Astrocyte (in vitro differentiated cells and primary cell): ENCODE measurements around the gene THSD7B. TPM values are rescaled to one million over a fixed set of nuclear protein-coding genes. Genes with fewer than 3 reads are reported as not detected.

Experiments
- DNase-seq: peaks from one replicate; pipeline ENCODE4 v3.0.0-alpha.2; 2010; ENCODE audit warnings: low read depth
- FAIRE-seq: peaks from 2 replicates; lab custom pipeline; 2011; peaks lifted over from hg19 to GRCh38; lab: Jason Lieb, UNC
- H2AFZ ChIP-seq: 2 replicates; pipeline ENCODE4 v1.6.0; 2012; ENCODE audit warnings: low read depth, low read length, inconsistent platforms
- H3K27ac ChIP-seq: 2 replicates; pipeline ENCODE4 v1.5.1; 2011; ENCODE audit warnings: low read depth, low read length, inconsistent platforms
- H3K27me3 ChIP-seq: 2 replicates; pipeline ENCODE4 v1.6.0; 2011; ENCODE audit warnings: low read length, inconsistent platforms; ENCODE audit not compliant: insufficient read depth
- H3K36me3 ChIP-seq: 2 replicates; pipeline ENCODE4 v1.5.1; 2011; ENCODE audit warnings: low read length, inconsistent platforms; ENCODE audit not compliant: insufficient read depth
- H3K4me1 ChIP-seq: 2 replicates; pipeline ENCODE4 v1.5.1; 2011; ENCODE audit warnings: low read length, inconsistent platforms; ENCODE audit not compliant: insufficient read depth
- H3K4me2 ChIP-seq: 2 replicates; pipeline ENCODE4 v1.6.0; 2012; ENCODE audit warnings: low read length, inconsistent platforms
- H3K4me3 ChIP-seq: 2 replicates; pipeline ENCODE4 v1.5.1; 2011; ENCODE audit warnings: low read depth, mild to moderate bottlenecking, low read length, inconsistent platforms; ENCODE audit not compliant: insufficient read depth
- H3K79me2 ChIP-seq: 2 replicates; pipeline ENCODE4 v1.6.0; 2012; ENCODE audit warnings: mild to moderate bottlenecking, low read length, inconsistent platforms; ENCODE audit not compliant: insufficient read depth
- H3K9ac ChIP-seq: 2 replicates; pipeline ENCODE4 v1.6.0; 2012; ENCODE audit warnings: mild to moderate bottlenecking, low read length, inconsistent platforms
- H3K9me3 ChIP-seq: 2 replicates; pipeline ENCODE4 v1.5.1; 2012; ENCODE audit warnings: low read depth, mild to moderate bottlenecking, low read length, inconsistent platforms; ENCODE audit not compliant: insufficient read depth
- H4K20me1 ChIP-seq: 2 replicates; pipeline ENCODE4 v1.6.0; 2012; ENCODE audit warnings: low read length, inconsistent platforms; ENCODE audit not compliant: insufficient read depth
- H3K27ac Mint-ChIP-seq: one replicate; pipeline ENCODE4 v1.8.0; 2021; ENCODE audit warnings: mild to moderate bottlenecking, mixed read lengths; ENCODE audit not compliant: unreplicated experiment
- H3K27me3 Mint-ChIP-seq: one replicate; pipeline ENCODE4 v1.8.0; 2021; ENCODE audit warnings: low read depth, mixed read lengths; ENCODE audit not compliant: unreplicated experiment
- H3K36me3 Mint-ChIP-seq: one replicate; pipeline ENCODE4 v1.8.0; 2021; ENCODE audit warnings: low read depth, mixed read lengths; ENCODE audit not compliant: unreplicated experiment
- H3K4me1 Mint-ChIP-seq: one replicate; pipeline ENCODE4 v1.8.0; 2021; ENCODE audit warnings: low read depth, mixed read lengths; ENCODE audit not compliant: unreplicated experiment
- H3K4me3 Mint-ChIP-seq: one replicate; pipeline ENCODE4 v1.8.0; 2021; ENCODE audit warnings: mild to moderate bottlenecking, moderate library complexity, mixed read lengths; ENCODE audit not compliant: unreplicated experiment
- H3K9me3 Mint-ChIP-seq: one replicate; pipeline ENCODE4 v1.8.0; 2021; ENCODE audit warnings: mild to moderate bottlenecking, mixed read lengths; ENCODE audit not compliant: unreplicated experiment
- CTCF ChIP-seq: IDR thresholded peaks from 2 replicates; pipeline ENCODE4 v1.5.1; 2011; ENCODE audit warnings: low read depth, mild to moderate bottlenecking, inconsistent platforms, low read length, moderate library complexity; ENCODE audit not compliant: insufficient read depth
- EZH2 ChIP-seq: IDR thresholded peaks from 2 replicates; pipeline ENCODE4 v1.6.1; 2012; ENCODE audit warnings: mild to moderate bottlenecking, low read length, inconsistent platforms; ENCODE audit not compliant: insufficient read depth
- total RNA-seq: library from RNA; stranded (reverse); gene quantifications from 2 replicates; pipeline ENCODE4 v1.2.1, GENCODE V29; 2021

The THSD7B gene
- total RNA-seq, 1 donor from 2014 or later: 0.18 TPM

- no peak overlapping the region for H3K4me3 ChIP-seq
- H3K9ac ChIP-seq: no peak overlapping the region
- no peaks in the 10 kb centered on the region for H3K36me3 ChIP-seq
- no peak for TF ChIP-seq EZH2
- TF ChIP-seq CTCF: no peak
- H3K4me1 Mint-ChIP-seq: no peaks in the 10 kb centered on the region
- H3K27ac ChIP-seq: no peak overlapping the region
- H3K36me3 Mint-ChIP-seq: no peaks in the 10 kb centered on the region
- H3K79me2 ChIP-seq: no peaks in the 10 kb centered on the region
- no peak overlapping the region for H3K4me3 Mint-ChIP-seq
- H3K9me3 ChIP-seq: peaks cover 4% of the 10 kb centered on the region
- no peaks in the 10 kb centered on the region for H3K4me1 ChIP-seq
- FAIRE-seq: no peak
- no peak for DNase-seq
- no peak overlapping the region for H3K27ac Mint-ChIP-seq
- no peaks in the 10 kb centered on the region for H3K9me3 Mint-ChIP-seq
- H3K27me3 Mint-ChIP-seq: no peaks in the 10 kb centered on the region
- no peak overlapping the region for H2AFZ ChIP-seq
- no peaks in the 10 kb centered on the region for H4K20me1 ChIP-seq
- H3K4me2 ChIP-seq: no peak overlapping the region
- no peaks in the 10 kb centered on the region for H3K27me3 ChIP-seq
Observed at GRCh38 chr2:137387044-137387443, 621.7 kb downstream of the THSD7B start.

GRCh38 chr2:137405496-137405895 lies 640.2 kb downstream of the THSD7B start:
- no peaks in the 10 kb centered on the region for H3K79me2 ChIP-seq
- H2AFZ ChIP-seq: no peak overlapping the region
- Mint-ChIP-seq H3K4me1 (no peaks in the 10 kb centered on the region), H3K36me3 (no peaks in the 10 kb centered on the region), H3K9me3 (no peaks in the 10 kb centered on the region), H3K4me3 (no peak overlapping the region), H3K27me3 (no peaks in the 10 kb centered on the region), H3K27ac (no peak overlapping the region)
- no peak for FAIRE-seq
- no peak overlapping the region for H3K27ac ChIP-seq
- H3K9me3 ChIP-seq: no peaks in the 10 kb centered on the region
- H3K9ac ChIP-seq: no peak overlapping the region
- H3K4me1 ChIP-seq: no peaks in the 10 kb centered on the region
- H3K4me3 ChIP-seq: no peak overlapping the region
- H3K36me3 ChIP-seq: no peaks in the 10 kb centered on the region
- no peak for DNase-seq
- H3K27me3 ChIP-seq: no peaks in the 10 kb centered on the region
- no peaks in the 10 kb centered on the region for H4K20me1 ChIP-seq
- no peak for TF ChIP-seq CTCF
- TF ChIP-seq EZH2: no peak
- no peak overlapping the region for H3K4me2 ChIP-seq

- FAIRE-seq (no peak), DNase-seq (no peak)
- TF ChIP-seq CTCF: no peak
- no peak for TF ChIP-seq EZH2
- H3K27ac Mint-ChIP-seq: no peak overlapping the region
- no peaks in the 10 kb centered on the region for H3K27me3 Mint-ChIP-seq
- H3K36me3 Mint-ChIP-seq: no peaks in the 10 kb centered on the region
- Histone ChIP-seq H3K36me3 (no peaks in the 10 kb centered on the region), H3K4me2 (no peak overlapping the region), H3K9ac (no peak overlapping the region), H3K27me3 (no peaks in the 10 kb centered on the region), H3K27ac (no peak overlapping the region), H3K4me1 (no peaks in the 10 kb centered on the region), H3K9me3 (no peaks in the 10 kb centered on the region), H2AFZ (no peak overlapping the region), H3K4me3 (no peak overlapping the region), H3K79me2 (no peaks in the 10 kb centered on the region), H4K20me1 (no peaks in the 10 kb centered on the region)
- no peaks in the 10 kb centered on the region for H3K4me1 Mint-ChIP-seq
- no peak overlapping the region for H3K4me3 Mint-ChIP-seq
- no peaks in the 10 kb centered on the region for H3K9me3 Mint-ChIP-seq
Observed at GRCh38 chr2:137411585-137411984, 646.2 kb downstream of the THSD7B start.
